ENCODE results near the gene RSPH1.

DNA sequence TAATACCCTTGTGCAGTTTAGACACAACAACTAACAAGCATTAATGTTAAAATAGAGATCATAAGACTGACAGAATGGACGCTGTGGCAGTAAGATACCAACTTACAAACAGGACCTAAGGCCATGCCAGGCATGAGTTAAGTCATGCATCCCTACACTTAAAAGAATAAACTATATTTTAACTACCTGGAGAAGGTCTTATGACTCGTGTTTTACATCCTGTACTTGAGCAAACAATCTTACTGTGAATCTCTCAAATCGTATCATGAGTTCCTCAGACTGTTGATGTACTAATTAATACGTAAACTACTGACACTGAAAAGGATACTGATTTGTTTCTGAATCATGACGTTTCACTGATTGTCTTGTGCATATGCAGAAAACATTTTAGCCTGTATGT, 2.0 kb upstream of the RSPH1 start:
- TF ChIP-seq POLR2A (IDR thresholded peaks at IDR 0.05; ENCODE audit: low read length) (no peak), GATA1 (IDR thresholded peaks at IDR 0.05; ENCODE audit: low read depth, low read length) (no peak)

All from erythroblast (primary cell).